HEK293T (cell line): ENCODE measurements around the gene TENM3.

Experiments used
- ARNT ChIP-seq: fragments of 450-650 bp; IDR thresholded peaks from 2 replicates; pipeline ENCODE4 v1.6.1; 2017; ENCODE audit warnings: mild to moderate bottlenecking
- BHLHE40 ChIP-seq: fragments of 450-650 bp; IDR thresholded peaks from 2 replicates; pipeline ENCODE4 v1.6.1; 2016; ENCODE audit warnings: mild to moderate bottlenecking, moderate library complexity, borderline replicate concordance
- FOXK2 ChIP-seq: fragments of 450-650 bp; IDR thresholded peaks from 2 replicates; pipeline ENCODE4 v1.6.1; 2016; ENCODE audit warnings: mild to moderate bottlenecking
- L3MBTL2 ChIP-seq: fragments of 450-650 bp; conservative IDR thresholded peaks from 2 replicates; pipeline ENCODE4 v1.6.1; 2016; ENCODE audit warnings: mild to moderate bottlenecking
- LEF1 ChIP-seq: fragments of 450-650 bp; IDR thresholded peaks from 2 replicates; pipeline ENCODE4 v1.6.1; 2017; ENCODE audit warnings: mild to moderate bottlenecking, borderline replicate concordance
- PKNOX1 ChIP-seq: fragments of 450-650 bp; IDR thresholded peaks from 2 replicates; pipeline ENCODE4 v1.6.1; 2016
- SP1 ChIP-seq: fragments of 450-650 bp; IDR thresholded peaks from 2 replicates; pipeline ENCODE4 v1.6.1; 2017
- SUZ12 ChIP-seq: fragments of 450-650 bp; IDR thresholded peaks from 2 replicates; pipeline ENCODE4 v1.6.1; 2016; ENCODE audit warnings: mild to moderate bottlenecking
- ZNF384 ChIP-seq: fragments of 450-650 bp; IDR thresholded peaks from 2 replicates; pipeline ENCODE4 v1.6.1; 2016

- TF ChIP-seq SUZ12 (no peak), BHLHE40 (no peak), L3MBTL2 (no peak), ARNT (no peak), ZNF384 (no peak), FOXK2 (no peak), SP1 (no peak), PKNOX1 (no peak), LEF1 (no peak)
Observed at GRCh38 chr4:182655340-182655739, 412.1 kb downstream of the TENM3 start.
